Suppressor macrophage treated with lipopolysaccharide for 4 hours (primary cell): ENCODE data around the gene TAX1BP1.

Experiments
- DNase-seq: peaks from one replicate; pipeline ENCODE4 v3.0.0-alpha.2; 2020

The TAX1BP1 gene

DNA sequence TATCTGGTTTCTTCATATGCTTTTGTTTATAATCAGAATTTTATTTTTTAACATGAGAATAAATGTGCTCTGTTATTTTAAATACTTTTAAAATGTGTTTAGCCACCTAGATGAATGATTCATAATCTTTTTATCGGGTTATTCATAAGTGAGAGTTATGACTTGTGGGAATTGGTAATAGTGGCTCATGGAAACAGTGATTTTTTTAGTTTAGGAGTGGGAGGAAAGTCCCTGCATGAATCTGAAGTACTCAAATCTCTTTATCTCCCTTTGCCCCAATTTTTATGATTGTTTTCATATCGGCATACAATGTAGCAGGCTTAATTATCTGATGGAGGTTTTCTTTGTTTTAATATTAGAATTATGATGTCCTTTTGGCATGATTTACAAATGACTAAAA, 42.9 kb downstream of the TAX1BP1 start:
- no peak for DNase-seq

DNA sequence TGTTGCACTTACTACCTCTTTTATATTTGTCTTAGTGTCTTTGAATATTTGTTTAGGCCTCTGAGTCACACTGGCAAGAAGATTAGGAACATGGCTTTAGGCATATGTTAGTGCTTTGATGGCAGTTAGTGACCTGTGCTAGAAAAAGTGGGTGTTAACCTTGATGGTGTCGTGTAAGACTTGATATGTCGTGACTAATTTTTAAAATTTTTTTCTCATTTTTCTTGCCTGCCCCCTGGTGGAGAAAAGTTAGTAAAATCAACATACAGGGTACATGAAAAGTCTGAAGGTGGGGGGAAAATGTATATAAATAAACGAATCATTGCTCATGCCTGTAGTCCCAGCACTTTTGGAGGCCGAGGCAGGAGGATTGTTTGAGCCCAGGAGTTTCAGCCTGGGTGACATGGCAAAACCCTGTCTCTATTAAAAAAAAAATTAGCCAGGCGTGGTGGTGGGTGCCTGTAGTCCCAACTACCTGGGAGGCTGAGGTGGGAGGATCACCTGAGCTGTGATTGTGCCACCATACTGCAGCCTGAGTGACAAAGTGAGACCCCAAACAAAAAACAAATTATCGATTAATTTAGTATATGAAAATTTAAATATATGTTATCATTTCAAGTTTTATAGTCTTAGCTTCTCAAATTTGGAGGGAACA, 44.6 kb downstream of the TAX1BP1 start:
- DNase-seq: peak; percentile 56

DNA sequence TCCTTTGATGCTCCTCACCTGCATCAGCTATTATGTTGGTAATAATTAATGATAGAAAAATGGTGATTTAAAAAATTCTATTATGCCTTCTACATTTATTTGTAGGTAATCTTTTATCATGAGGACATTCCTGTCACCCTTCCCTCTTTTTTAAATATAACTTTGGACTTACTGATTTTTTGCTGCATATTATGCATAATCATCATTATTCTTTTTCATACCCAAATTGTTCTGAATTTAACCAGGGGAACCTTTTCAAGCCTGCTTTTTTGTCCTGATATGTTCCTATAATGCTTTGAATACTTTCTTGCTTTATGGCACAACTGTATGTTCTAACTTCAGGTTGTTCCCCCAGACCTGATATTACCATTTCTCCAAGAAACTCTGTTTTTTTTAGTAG, 48.5 kb downstream of the TAX1BP1 start:
- DNase-seq: no peak

DNA sequence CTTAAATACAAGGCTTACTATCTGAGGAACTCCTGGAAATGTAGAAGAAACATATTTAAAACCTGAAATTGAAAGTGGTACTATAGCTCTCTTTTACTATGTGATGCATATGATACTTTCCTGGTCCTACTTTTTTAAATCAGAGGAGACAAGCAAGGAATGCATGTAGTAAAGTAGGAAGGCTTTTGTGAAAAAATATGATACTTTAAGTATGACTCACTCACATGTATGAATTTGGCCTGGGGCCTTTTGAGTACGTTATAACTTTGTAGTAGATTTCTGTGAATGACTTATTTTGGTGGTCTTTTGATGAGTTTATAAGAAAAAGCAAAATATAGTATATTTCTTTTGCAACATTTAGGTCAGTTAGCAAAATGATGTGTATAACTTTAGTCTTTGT, 53.8 kb downstream of the TAX1BP1 start:
- DNase-seq: no peak

DNA sequence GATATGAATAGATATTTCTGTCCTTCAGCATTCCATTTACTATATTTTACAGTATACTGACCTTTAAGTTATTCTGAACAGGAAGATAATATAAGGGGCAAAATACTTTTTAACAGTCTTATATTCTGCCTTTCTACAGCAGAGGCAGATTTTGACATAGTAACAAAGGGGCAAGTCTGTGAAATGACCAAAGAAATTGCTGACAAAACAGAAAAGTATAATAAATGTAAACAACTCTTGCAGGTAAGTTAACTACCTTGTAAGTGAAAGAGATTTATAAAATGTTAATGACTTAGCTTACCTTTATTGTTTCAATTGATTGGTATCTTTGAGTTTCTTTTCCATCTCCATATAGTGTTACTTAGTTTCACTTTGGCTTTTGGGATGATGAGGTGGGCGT, 56.0 kb downstream of the TAX1BP1 start:
- DNase-seq: no peak

DNA sequence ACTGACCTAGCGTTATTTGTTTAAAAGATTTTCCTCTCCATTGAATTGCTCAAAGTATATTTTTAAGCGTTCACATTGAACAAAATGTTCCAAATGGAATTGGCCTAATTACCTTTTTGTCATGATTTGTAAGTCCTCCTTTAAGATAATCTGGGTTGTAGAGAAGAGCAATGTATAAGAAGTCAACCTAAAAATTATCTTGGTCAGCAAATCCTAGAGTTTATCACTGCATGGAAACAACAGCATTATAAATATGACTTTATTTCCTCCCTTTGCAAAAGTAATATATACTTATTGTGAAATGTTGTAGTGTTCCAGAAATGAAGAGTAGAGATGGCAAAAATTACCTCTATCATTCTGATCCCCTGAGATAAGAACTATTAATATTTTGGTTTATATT, 59.2 kb downstream of the TAX1BP1 start:
- no peak for DNase-seq

DNA sequence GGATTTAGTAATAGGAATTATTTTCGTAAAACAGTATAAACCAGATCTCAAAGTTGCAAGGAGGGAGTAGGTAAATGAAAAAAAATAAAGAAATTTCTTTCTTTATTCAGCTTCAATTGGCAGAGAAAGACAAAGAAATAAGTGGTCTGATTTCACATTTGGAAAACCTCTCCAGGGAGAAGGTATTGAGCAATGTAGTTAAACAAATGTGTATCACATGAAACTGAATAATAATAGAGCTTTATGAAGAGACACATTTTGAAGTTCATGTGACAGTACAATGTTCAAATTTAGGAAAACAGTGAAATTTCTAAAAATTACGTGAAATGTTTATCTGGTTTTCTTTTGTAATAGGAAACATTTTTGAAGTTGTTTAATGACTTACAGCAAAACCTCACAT, 63.0 kb downstream of the TAX1BP1 start:
- DNase-seq: peak; percentile 5

DNA sequence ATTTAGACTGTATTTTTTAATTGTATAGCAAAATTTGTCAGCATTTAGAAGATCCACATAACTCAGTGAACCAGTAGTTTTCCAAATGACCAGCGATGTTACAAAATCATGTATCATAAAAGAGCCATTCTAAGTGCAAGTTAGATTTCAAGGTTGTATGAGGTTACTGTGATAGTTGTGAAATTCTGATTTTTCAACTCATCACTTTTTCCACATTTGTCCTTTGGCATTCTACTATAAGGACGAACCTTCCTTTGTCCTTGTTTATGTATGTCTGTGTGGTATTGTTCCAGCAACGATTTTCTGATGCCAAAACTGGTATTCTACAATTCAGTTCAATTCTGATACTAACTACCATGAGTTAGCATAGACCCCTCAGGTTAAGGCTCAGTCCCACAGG, 64.2 kb downstream of the TAX1BP1 start:
- no peak for DNase-seq

DNA sequence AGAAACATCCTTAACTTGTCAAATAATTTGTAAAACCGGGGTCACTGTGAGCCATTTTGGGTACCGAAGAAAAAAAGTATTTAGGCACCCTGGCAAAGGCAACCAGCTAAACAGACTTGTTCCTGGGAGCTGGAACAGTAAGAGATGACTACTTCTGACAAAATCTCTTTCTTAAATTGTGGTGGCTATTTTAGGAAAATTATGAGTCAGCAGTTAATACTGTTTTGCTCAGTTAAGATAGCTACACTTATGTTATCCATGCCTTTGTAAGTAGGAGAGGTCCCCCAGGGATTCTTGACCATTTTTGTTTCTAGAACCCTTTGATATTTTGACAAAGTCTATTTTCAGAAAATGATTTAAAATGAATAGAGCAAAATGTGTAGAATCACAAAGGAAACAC, 68.7 kb downstream of the TAX1BP1 start:
- no peak for DNase-seq

DNA sequence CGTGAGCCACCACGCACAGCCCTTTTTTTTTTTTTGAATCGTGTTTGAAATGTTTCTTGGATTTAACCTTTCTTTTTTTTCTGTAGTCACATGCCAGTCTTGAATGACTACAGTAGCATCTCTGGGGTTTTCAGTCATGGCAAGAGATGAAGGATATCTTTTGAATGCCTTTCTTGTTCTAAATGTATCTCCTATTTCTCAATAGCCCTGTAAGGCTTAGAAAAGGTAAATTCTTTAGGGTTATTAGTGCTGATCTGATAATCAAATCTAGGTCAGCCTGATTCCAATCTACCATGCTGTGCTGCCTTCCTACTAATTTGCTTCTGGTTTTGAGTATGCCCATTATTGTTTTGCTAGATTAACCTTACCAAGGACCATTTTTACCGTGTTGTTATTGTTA, 70.2 kb downstream of the TAX1BP1 start:
- DNase-seq: no peak

DNA sequence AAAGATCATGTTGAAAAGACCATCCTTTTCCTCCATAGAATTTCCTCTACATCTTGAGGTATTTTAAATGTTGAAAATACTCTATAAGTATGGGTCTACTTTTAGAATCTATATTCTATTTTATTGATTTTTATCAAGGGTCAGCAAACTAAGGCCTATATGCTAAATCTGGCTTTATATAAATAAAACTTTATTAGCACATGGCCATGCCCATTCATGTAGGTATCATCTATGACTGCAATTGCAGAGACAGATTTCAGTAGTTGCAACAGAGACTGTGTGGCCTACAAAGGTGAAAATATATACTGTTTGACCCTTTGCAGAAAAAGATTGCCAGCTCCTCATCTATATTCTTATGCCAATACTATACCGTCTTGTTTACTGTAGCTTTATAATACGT, 72.7 kb downstream of the TAX1BP1 start:
- no peak for DNase-seq

DNA sequence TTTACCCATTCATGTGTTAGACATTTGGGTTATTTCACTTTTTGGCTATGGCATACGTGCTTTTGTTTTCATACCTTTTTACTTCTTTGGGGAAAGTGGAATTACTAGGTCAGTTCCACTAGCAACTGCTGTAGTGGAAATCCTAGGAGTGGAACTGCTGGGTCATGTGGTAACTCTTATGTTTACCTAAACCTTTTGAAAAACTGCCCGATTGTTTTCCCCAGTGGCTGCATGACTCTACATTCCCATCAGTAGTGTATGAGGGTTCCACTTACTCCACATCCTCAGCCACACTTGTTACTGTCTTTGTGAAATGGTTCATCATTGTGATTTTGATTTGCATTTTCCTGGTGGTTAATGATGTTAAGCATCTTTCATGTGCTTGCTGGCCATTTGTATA, 82.3 kb downstream of the TAX1BP1 start:
- no peak for DNase-seq

DNA sequence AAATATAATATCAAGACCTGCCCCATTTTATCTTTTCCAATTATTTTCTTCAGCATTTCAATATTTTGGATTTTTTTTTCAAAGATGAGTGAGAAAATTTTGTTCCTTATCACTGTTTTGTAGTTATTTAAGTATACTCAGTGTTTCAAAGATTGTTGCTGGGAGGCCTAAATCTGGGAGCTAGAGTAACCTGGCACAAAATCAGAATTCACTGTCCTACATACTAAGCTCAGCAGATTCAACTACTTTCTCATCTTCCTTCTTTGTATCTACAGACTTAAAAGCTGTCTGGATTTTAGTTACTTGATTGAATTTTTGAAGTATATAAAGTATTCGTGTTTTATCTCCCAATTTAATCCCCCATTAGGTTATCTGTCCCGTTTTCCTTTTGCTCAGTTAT, 85.9 kb downstream of the TAX1BP1 start:
- DNase-seq: no peak

DNA sequence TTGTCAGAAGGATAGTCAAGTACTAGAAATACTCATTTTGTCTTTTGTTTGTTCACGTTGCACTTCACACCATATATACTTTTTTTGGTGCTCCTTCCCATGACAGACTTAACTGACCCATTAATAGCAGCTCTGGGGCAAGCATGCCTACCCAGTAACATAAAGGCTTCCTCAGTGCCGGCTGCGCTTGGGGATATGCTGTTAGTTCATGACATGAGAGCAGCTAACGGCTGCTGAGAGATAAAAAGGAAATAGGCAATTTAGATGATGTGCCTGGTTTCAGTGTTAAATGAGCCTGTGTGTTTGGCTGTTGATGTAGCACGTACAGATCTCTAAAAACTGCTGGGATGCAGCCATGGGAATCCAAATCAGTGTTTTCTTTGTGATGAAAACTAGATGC, 86.4 kb downstream of the TAX1BP1 start:
- no peak for DNase-seq

DNA sequence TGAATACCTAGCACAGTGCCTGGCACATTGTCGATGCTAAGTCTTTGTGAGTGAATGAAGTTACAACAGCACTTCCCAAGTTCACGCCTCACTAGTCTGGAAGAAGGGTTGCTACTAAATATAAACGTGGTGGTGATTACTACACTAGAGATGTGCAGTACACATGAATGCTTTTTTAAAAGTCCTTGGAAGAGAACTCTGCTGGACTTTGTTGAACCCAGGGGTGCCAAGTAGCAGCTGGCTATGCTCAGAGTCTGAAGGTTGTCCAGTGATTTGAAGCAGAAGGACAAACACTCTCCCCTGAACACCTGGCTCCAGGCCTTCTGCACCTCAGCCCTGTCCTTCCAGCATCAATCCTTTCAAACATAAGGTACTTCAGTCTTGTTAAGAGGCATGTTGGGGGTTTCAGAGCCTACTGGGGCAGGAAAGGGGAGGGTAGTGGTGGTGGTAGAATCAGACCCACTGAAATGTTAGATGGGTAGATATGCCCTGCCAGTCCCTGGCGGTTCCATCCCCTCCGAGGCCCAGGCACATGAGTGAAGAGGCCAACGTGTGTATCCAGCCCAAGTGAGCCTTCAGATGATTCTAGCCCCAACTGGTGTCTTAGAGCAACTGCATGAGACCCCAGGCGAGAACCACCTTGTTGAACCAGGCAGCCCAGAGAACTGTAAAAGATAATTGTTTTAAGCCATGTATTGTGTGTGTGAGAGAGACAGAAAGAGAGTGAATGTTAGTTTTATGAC, 94.4 kb downstream of the TAX1BP1 start:
- no peak for DNase-seq

DNA sequence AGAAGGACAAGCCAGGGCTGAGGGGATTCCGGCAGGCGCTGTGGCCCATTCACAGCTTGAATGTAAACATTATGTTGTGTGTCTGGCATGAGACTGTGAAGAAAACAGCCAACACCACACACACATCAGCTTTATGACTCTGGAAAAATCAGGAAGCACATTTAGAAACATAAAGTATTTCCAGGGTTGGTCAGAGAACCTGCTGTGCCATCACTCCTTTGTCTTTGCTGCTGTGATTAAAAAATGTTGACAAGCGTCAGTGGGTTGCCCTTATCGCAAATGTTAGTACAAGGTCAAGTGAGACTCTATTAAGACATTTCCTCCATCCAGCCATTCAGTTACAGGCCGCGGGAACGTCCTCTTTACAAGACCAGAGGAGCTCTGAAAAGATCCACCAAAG, 95.4 kb downstream of the TAX1BP1 start:
- no peak for DNase-seq

DNA sequence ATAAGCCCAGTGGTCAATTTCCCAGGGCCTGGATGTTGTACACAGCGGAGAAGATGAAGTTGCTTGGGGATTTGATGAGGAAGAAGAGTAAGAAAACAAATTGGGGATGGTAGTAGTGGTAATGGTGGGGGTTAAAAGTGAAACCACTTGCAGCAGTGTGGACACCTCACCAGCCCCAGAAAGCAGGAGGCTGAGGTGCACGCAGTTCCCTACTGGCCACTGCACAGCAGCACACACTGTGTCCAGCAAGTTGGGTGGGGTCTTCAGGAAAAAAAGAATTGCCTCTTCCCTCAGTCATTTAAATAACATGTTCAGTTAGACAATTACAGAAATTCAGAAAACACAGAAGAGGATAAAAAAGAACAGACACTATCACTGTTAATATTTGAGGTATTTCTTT, 96.6 kb downstream of the TAX1BP1 start:
- no peak for DNase-seq

DNA sequence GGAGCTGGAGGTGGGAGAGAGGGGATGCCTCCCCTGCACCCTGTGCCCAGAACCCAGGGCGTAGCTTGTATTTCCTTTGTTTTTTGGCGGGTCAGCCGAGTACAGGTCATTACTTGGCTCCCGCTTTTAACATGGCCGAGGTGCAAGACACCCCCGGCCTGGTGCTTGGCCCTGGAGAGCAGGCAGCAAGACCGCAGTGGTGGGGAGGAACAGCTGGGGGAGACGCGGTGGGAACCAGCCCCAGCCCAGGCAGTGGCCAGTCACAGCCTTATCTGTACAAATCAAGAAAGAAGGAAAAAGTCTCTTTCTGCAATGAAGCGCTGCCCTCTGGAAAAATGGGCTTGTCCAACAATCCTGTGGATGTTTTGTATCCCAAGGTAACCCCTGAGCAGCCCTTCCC, 99.1 kb downstream of the TAX1BP1 start:
- DNase-seq: no peak

DNA sequence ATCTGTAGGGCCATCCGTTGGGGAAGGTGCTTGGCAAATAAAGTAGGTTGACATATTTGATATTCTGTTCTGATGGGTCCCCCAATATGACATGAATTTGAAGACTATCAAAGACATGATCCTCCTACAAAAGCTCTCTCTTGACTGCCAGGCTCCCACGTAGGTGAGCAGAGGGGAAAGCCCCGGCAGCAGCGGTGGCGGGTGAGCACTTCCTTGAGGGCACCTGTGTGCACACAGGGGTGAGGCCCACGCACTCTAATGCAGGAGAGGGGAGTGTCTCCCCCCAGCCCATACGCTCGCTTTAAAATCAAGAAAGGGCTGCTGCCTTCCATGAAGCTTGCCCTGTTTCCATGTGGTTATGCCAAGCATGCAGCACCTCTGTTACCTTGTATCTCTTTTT, 100.4 kb downstream of the TAX1BP1 start:
- no peak for DNase-seq

DNA sequence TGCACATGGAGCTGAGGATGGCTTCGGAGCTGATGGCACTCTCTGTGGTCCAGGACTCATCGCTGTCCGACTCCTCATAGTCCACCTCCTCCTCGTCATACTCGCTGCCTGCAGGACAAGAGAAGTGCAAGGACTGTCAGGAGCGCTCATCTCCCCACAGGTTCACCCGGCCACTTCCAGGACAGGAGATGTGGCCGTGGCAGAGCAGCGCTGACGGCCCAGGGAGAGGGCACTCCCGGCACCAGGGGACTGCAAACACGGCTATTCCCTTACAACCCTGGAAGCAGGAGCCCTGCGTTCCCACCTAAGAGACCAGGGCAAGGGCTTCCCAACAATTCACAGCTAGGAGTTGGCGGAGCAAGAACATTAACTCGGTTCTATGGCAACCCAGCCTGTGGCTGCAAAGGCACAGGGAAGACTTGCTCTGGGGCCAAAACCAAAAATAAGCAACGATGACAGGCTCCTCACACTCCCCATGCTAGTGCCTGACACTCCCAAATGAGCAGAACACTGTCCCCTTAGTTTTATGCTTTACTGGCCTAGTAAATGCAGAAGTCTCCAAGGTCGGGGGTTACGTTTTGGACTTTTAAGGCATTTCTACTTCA, 100.9 kb downstream of the TAX1BP1 start:
- no peak for DNase-seq

DNA sequence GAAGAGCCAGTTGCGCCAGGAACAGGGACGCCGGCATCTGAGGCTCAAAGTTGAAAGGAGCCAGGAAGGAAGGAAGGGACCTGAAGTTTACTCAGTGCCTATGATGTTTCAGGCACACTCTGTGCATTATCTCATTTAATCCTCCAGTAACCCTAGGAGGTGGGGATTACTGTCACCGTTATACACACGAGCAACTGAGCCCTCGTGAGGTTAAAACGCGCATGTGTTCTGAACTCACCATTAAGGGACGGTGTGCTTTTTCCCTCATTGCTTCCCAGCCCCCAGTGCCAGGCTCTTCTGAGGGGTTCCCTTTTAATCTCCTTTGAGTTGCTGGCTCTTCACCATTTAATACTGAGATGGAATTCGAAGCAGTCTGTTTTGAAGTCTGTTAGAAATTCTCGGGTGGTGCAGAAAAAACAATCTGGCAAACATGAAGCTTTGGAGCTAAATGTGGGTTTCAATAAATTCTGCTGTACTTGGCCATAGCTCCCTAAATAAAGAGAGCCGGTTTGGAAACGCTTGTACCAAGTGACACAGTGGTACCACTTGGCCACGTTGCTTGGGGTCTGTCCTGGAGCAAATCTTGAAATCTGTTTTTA, 102.2 kb downstream of the TAX1BP1 start:
- no peak for DNase-seq

DNA sequence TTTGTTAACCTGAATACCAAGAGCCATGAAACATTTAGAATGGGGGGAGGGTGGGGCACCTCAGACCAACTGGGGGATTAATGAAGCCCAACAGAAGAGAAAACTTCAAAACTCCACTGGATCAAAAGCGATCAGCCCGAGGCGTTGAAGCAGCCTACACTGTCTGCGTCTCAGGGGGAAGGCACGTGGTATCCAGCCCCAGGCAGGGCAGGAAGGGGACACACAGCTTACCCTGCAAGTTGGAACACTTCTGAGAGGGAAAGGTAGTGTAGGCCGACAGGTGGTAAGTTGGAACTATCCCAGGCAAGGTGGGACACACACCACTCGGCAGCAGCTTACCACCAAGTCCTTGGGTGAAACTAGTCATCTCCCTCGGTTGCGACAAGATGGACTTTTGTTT, 102.9 kb downstream of the TAX1BP1 start:
- no peak for DNase-seq

DNA sequence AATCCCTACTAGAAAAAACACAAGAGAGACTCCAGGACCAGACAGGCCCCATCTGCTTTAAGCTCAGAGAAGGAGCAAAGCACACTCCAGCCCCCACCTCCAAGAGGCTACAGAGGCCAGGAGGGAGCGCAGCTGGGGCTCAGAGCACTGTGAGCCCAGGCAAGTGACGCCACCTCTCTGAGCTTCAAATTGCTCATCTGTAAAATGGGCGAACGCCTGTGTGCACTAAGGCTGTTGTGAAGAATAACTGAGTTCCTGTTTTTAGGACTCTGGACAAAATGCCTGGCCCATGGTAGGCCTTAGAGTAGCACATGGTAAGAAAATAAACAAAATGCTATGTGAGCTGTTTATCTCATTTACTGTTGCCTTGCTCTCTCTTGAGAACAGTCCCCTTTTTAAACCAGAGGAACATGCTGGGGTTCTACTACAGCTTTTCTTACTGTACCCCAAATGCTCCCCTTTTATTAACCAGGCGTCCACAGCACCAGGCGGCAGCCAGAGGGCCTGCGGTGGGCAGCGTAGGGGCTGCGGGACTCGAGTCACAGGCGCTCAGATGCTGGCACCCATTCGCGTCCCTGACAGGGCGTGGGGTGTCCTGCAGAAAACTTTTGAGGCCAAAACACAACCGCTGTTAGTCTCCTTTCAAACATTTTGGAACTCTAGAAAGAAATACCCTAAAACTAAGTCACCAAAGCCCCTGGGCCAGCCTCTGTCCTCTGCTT, 103.8 kb downstream of the TAX1BP1 start:
- DNase-seq: no peak

DNA sequence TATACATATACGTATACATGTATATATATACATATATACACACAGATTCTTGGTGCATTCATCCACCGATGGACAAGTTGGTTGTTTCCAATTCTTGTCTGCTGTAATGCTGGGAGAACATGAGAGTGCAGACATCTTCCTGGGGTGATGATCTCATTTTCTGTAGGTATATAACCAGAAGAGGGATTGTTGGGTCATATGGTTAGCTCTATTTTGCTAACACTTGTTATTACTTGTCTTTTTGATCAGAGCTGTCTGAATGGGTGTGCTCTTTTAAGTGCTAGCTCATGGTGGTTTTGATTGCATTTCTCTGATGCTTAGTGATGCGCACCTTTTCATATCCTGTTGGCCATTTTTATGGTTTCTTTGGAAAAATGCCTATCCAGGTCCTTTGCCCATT, 106.4 kb downstream of the TAX1BP1 start:
- DNase-seq: no peak
